ENCODE results near the gene AANAT.

DNA sequence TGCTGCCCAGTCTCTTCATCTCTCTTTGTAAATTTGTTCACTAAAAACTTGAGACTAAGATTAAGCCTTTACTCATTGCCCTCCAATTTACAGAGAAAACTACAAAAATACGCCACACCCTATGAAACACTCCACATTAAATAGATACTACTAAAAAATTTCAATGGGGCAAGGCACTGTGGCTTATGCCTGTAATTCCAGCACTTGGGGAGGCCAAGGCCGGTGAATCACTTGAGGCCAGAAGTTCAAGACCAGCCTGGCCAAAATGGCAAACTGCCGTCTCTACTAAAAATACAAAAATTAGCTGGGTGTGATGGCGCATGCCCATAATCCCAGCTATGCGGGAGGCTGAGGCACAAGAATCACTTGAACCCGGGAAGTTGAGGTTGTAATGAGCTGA, 18.3 kb upstream of the AANAT start:
- TF ChIP-seq, protein P1, sequence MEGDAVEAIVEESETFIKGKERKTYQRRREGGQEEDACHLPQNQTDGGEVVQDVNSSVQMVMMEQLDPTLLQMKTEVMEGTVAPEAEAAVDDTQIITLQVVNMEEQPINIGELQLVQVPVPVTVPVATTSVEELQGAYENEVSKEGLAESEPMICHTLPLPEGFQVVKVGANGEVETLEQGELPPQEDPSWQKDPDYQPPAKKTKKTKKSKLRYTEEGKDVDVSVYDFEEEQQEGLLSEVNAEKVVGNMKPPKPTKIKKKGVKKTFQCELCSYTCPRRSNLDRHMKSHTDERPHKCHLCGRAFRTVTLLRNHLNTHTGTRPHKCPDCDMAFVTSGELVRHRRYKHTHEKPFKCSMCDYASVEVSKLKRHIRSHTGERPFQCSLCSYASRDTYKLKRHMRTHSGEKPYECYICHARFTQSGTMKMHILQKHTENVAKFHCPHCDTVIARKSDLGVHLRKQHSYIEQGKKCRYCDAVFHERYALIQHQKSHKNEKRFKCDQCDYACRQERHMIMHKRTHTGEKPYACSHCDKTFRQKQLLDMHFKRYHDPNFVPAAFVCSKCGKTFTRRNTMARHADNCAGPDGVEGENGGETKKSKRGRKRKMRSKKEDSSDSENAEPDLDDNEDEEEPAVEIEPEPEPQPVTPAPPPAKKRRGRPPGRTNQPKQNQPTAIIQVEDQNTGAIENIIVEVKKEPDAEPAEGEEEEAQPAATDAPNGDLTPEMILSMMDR (conservative IDR thresholded peaks at IDR 0.05 in 1 of 2, IDR thresholded peaks at IDR 0.05 in 1 of 2; ENCODE audit: extremely low read depth in 1 of 2, insufficient read depth in 1 of 2, low read depth in 1 of 2, low read length in 2 of 2), result no peak
- TF ChIP-seq EZH2 (IDR thresholded peaks at IDR 0.05; ENCODE audit: borderline replicate concordance, low read length), result no peak

All from mammary epithelial cell (primary cell).